Activated CD4-positive, alpha-beta T cell treated with anti-CD3 and anti-CD28 coated beads for 4 hours (primary cell): ENCODE data around the gene CEP128.
"Not testable (repeated sequence)": the region's sequence is repeated elsewhere in the genome, so short reads cannot be mapped to it uniquely, and the experiment has no call there.

Experiments
- DNase-seq, 2 donors: peaks; one replicate each; pipeline ENCODE4 v3.0.0-alpha.2; 2020

Gene CEP128

GRCh38 chr14:80951491-80951890 is 10.0 kb upstream of the CEP128 start:
- DNase-seq: no peak

- no peak for DNase-seq
Measured at GRCh38 chr14:80948291-80948690, 6.8 kb upstream of the CEP128 start.

GRCh38 chr14:80946797-80947196 is 5.3 kb upstream of the CEP128 start:
- no peak for DNase-seq

- no peak for DNase-seq
Measured at GRCh38 chr14:80946187-80946586, 4.6 kb upstream of the CEP128 start.

- DNase-seq: no peak
Measured at GRCh38 chr14:80944861-80945617, 3.5 kb upstream of the CEP128 start.

- DNase-seq: no peak
Measured at GRCh38 chr14:80942191-80942600, 658 bp upstream of the CEP128 start.

- DNase-seq: no peak
Measured at GRCh38 chr14:80940146-80940545, 1.4 kb downstream of the CEP128 start.

GRCh38 chr14:80933686-80934085 is 7.9 kb downstream of the CEP128 start:
- no peak for DNase-seq

GRCh38 chr14:80933282-80933681 is 8.3 kb downstream of the CEP128 start:
- no peak for DNase-seq

- peak; percentile 20 to 31 for DNase-seq
Measured at GRCh38 chr14:80930836-80931389, 10.6 kb downstream of the CEP128 start.

- DNase-seq: no peak
Measured at GRCh38 chr14:80930095-80930494, 11.4 kb downstream of the CEP128 start.

- DNase-seq: no peak
Measured at GRCh38 chr14:80927083-80927989, 14.2 kb downstream of the CEP128 start.

GRCh38 chr14:80926397-80927082 is 15.0 kb downstream of the CEP128 start:
- no peak for DNase-seq

GRCh38 chr14:80924365-80925103 is 17.0 kb downstream of the CEP128 start:
- no peak for DNase-seq

- no peak for DNase-seq
Measured at GRCh38 chr14:80923368-80923767, 18.2 kb downstream of the CEP128 start.

- no peak for DNase-seq
Measured at GRCh38 chr14:80919622-80920021, 21.9 kb downstream of the CEP128 start.

GRCh38 chr14:80912013-80912412 is 29.5 kb downstream of the CEP128 start:
- DNase-seq: not testable (repeated sequence)

- DNase-seq: no peak
Measured at GRCh38 chr14:80906946-80907345, 34.6 kb downstream of the CEP128 start.

GRCh38 chr14:80906336-80906735 is 35.2 kb downstream of the CEP128 start:
- DNase-seq: no peak

- no peak for DNase-seq
Measured at GRCh38 chr14:80902608-80903007, 38.9 kb downstream of the CEP128 start.

GRCh38 chr14:80901822-80902221 is 39.7 kb downstream of the CEP128 start:
- no peak for DNase-seq

GRCh38 chr14:80901260-80901659 is 40.3 kb downstream of the CEP128 start:
- no peak for DNase-seq
